Panc1 (cell line): ENCODE measurements around the gene PMPCA.

Source experiments
- POLR2AphosphoS5 ChIP-seq: IDR thresholded peaks from 2 replicates; pipeline ENCODE4 v1.6.1; 2012; ENCODE audit warnings: mild to moderate bottlenecking, low read depth, low read length, moderate library complexity
- SIN3A ChIP-seq: IDR thresholded peaks from 2 replicates; pipeline ENCODE4 v1.6.1; 2012; ENCODE audit warnings: low read depth, mild to moderate bottlenecking, low read length, moderate library complexity, borderline replicate concordance; ENCODE audit not compliant: insufficient read depth
- TF ChIP-seq, protein P1 (sequence below): fragments of 450-650 bp; IDR thresholded peaks from 2 replicates; pipeline ENCODE4 v1.5.1; 2017; ENCODE audit warnings: mild to moderate bottlenecking
- TF ChIP-seq, protein P2 (sequence below), 2 experiments: IDR thresholded peaks; 2 replicates each; pipeline ENCODE4 v1.6.1; 2011 to 2012; ENCODE audit warnings: low read depth in 2 of 2, control low read depth in 1 of 2, low read length in 1 of 2, mild to moderate bottlenecking in 1 of 2, moderate library complexity in 1 of 2; ENCODE audit not compliant: insufficient read depth in 1 of 2

GRCh38 chr9:136419092-136419420 lies 8.6 kb downstream of the PMPCA start:
- TF ChIP-seq, protein P1, sequence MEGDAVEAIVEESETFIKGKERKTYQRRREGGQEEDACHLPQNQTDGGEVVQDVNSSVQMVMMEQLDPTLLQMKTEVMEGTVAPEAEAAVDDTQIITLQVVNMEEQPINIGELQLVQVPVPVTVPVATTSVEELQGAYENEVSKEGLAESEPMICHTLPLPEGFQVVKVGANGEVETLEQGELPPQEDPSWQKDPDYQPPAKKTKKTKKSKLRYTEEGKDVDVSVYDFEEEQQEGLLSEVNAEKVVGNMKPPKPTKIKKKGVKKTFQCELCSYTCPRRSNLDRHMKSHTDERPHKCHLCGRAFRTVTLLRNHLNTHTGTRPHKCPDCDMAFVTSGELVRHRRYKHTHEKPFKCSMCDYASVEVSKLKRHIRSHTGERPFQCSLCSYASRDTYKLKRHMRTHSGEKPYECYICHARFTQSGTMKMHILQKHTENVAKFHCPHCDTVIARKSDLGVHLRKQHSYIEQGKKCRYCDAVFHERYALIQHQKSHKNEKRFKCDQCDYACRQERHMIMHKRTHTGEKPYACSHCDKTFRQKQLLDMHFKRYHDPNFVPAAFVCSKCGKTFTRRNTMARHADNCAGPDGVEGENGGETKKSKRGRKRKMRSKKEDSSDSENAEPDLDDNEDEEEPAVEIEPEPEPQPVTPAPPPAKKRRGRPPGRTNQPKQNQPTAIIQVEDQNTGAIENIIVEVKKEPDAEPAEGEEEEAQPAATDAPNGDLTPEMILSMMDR = no peak
- no peak for TF ChIP-seq SIN3A
- TF ChIP-seq, protein P2, sequence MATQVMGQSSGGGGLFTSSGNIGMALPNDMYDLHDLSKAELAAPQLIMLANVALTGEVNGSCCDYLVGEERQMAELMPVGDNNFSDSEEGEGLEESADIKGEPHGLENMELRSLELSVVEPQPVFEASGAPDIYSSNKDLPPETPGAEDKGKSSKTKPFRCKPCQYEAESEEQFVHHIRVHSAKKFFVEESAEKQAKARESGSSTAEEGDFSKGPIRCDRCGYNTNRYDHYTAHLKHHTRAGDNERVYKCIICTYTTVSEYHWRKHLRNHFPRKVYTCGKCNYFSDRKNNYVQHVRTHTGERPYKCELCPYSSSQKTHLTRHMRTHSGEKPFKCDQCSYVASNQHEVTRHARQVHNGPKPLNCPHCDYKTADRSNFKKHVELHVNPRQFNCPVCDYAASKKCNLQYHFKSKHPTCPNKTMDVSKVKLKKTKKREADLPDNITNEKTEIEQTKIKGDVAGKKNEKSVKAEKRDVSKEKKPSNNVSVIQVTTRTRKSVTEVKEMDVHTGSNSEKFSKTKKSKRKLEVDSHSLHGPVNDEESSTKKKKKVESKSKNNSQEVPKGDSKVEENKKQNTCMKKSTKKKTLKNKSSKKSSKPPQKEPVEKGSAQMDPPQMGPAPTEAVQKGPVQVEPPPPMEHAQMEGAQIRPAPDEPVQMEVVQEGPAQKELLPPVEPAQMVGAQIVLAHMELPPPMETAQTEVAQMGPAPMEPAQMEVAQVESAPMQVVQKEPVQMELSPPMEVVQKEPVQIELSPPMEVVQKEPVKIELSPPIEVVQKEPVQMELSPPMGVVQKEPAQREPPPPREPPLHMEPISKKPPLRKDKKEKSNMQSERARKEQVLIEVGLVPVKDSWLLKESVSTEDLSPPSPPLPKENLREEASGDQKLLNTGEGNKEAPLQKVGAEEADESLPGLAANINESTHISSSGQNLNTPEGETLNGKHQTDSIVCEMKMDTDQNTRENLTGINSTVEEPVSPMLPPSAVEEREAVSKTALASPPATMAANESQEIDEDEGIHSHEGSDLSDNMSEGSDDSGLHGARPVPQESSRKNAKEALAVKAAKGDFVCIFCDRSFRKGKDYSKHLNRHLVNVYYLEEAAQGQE (IDR thresholded peaks at IDR 0.05; ENCODE audit: insufficient read depth in 1 of 2, low read depth in 2 of 2, low read length in 1 of 2) = no peak
- TF ChIP-seq POLR2AphosphoS5 = no peak
